PFSK-1 (cell line): Measurements from ENCODE around the gene GATA2.

Source experiments
- POLR2AphosphoS5 ChIP-seq: IDR thresholded peaks from 2 replicates; pipeline ENCODE4 v1.6.1; 2012; ENCODE audit warnings: low read depth, mild to moderate bottlenecking, control low read depth, low read length, moderate library complexity
- SIN3A ChIP-seq: IDR thresholded peaks from 2 replicates; pipeline ENCODE4 v1.6.1; 2012; ENCODE audit warnings: mild to moderate bottlenecking, low read length, moderate library complexity, borderline replicate concordance; ENCODE audit not compliant: insufficient read depth
- TAF1 ChIP-seq: IDR thresholded peaks from 2 replicates; pipeline ENCODE4 v1.6.1; 2012; ENCODE audit warnings: low read length, control low read depth, borderline replicate concordance; ENCODE audit not compliant: insufficient read depth
- TF ChIP-seq, protein P1 (sequence below), 2 experiments: IDR thresholded peaks; 2 replicates each; pipeline versions ENCODE4 v1.6.1 to v1.8.0; 2011 to 2012; ENCODE audit warnings: low read depth in 2 of 2, low read length in 2 of 2, control low read depth in 1 of 2, inconsistent platforms in 1 of 2, mild to moderate bottlenecking in 1 of 2, moderate library complexity in 1 of 2; ENCODE audit not compliant: insufficient read depth in 1 of 2

DNA sequence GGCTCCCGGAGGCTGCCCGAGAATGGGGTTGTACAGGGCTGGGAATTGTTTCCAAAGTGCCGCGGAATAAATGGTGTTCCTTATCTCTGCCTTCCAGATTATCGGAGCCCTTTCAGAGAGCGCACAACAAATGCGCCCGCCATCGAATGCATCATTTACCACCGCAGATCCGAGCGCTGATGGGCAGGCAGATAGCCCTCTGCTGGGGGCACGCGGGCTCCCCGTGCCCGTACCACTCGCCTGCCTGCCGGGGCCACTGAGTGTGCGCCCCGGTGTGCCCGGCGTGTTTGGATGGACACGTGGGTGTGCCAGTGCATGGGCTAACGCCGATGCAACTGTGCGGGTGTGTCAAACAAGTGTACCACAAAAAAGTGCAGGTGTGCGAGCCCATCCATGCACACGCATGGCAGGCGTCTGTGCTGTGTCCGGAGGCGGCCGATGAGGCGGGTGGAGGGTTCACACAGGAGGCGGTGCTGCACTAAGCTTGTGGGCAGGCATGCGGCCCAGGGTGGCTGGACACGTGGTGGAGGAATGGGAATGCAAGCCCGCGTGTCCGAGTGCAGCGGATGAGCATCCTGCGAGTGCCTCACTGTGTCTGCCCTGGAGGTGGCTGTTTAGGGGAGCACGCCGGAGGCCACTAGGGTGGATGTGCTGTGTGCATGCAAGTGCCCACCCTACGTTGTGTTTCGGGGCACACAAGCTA, 3.8 kb upstream of the GATA2 start:
- TF ChIP-seq TAF1 (no peak), POLR2AphosphoS5 (no peak), SIN3A (no peak)
- TF ChIP-seq, protein P1, sequence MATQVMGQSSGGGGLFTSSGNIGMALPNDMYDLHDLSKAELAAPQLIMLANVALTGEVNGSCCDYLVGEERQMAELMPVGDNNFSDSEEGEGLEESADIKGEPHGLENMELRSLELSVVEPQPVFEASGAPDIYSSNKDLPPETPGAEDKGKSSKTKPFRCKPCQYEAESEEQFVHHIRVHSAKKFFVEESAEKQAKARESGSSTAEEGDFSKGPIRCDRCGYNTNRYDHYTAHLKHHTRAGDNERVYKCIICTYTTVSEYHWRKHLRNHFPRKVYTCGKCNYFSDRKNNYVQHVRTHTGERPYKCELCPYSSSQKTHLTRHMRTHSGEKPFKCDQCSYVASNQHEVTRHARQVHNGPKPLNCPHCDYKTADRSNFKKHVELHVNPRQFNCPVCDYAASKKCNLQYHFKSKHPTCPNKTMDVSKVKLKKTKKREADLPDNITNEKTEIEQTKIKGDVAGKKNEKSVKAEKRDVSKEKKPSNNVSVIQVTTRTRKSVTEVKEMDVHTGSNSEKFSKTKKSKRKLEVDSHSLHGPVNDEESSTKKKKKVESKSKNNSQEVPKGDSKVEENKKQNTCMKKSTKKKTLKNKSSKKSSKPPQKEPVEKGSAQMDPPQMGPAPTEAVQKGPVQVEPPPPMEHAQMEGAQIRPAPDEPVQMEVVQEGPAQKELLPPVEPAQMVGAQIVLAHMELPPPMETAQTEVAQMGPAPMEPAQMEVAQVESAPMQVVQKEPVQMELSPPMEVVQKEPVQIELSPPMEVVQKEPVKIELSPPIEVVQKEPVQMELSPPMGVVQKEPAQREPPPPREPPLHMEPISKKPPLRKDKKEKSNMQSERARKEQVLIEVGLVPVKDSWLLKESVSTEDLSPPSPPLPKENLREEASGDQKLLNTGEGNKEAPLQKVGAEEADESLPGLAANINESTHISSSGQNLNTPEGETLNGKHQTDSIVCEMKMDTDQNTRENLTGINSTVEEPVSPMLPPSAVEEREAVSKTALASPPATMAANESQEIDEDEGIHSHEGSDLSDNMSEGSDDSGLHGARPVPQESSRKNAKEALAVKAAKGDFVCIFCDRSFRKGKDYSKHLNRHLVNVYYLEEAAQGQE (IDR thresholded peaks at IDR 0.05; ENCODE audit: insufficient read depth in 1 of 2, low read depth in 2 of 2, low read length in 2 of 2), result no peak
